Endodermal cell (in vitro differentiated cells): Measurements from ENCODE around the gene AP3S2. TPM values are rescaled to one million over a fixed set of nuclear protein-coding genes. Genes with fewer than 3 reads are reported as not detected.

Experiments
- DNase-seq: peaks from one replicate; pipeline ENCODE4 v3.0.0-alpha.2; 2017
- H3K27ac ChIP-seq: 2 replicates; pipeline ENCODE4 v1.5.1; 2013; ENCODE audit warnings: mild to moderate bottlenecking, low read depth, low read length, moderate library complexity
- H3K27me3 ChIP-seq: 2 replicates; pipeline ENCODE4 v1.6.1; 2013; ENCODE audit warnings: mild to moderate bottlenecking, low read length, moderate library complexity; ENCODE audit not compliant: insufficient read depth, control insufficient read depth, poor library complexity, severe bottlenecking
- H3K36me3 ChIP-seq: 2 replicates; pipeline ENCODE4 v1.7.0; 2013; ENCODE audit warnings: mild to moderate bottlenecking, low read length, moderate library complexity; ENCODE audit not compliant: control insufficient read depth, insufficient read depth
- H3K4me1 ChIP-seq: one replicate; pipeline ENCODE4 v1.7.0; 2013; ENCODE audit warnings: low read length; ENCODE audit not compliant: control insufficient read depth, insufficient read depth
- H3K4me3 ChIP-seq: 2 replicates; pipeline ENCODE4 v1.5.1; 2013; ENCODE audit warnings: mild to moderate bottlenecking, low read length, moderate library complexity
- H3K9ac ChIP-seq: 2 replicates; pipeline ENCODE4 v1.6.1; 2013; ENCODE audit warnings: mild to moderate bottlenecking, low read length, moderate library complexity; ENCODE audit not compliant: poor library complexity, severe bottlenecking; ENCODE audit errors: extremely low read depth
- H3K9me3 ChIP-seq: 2 replicates; pipeline ENCODE4 v1.6.1; 2013; ENCODE audit warnings: mild to moderate bottlenecking, low read length, moderate library complexity; ENCODE audit not compliant: control insufficient read depth
- H3K27ac Mint-ChIP-seq: 2 replicates; pipeline ENCODE4 v1.8.0; 2020; ENCODE audit warnings: mixed read lengths
- H3K27me3 Mint-ChIP-seq: 2 replicates; pipeline ENCODE4 v1.8.0; 2021; ENCODE audit warnings: mild to moderate bottlenecking, mixed read lengths; ENCODE audit not compliant: insufficient read depth
- H3K36me3 Mint-ChIP-seq: 2 replicates; pipeline ENCODE4 v1.8.0; 2020; ENCODE audit warnings: low read depth, mixed read lengths
- H3K4me1 Mint-ChIP-seq: 2 replicates; pipeline ENCODE4 v1.8.0; 2020; ENCODE audit warnings: mixed read lengths
- H3K4me3 Mint-ChIP-seq: 2 replicates; pipeline ENCODE4 v1.8.0; 2020; ENCODE audit warnings: mild to moderate bottlenecking, moderate library complexity, mixed read lengths
- H3K9me3 Mint-ChIP-seq: 2 replicates; pipeline ENCODE4 v1.8.0; 2020; ENCODE audit warnings: mild to moderate bottlenecking, mixed read lengths
- CTCF ChIP-seq: fragments of 200-600 bp; sonication (generic); conservative IDR thresholded peaks from 2 replicates; pipeline ENCODE4 v1.5.0; 2021; ENCODE audit warnings: antibody characterized with exemption, mild to moderate bottlenecking
- WGBS, 2 experiments: methylation state at CpG; one replicate each; pipeline versions ENCODE4 v1.1.5 to v1.1.7; 2013; ENCODE audit warnings: missing lambda C conversion rate in 2 of 2, mixed read lengths in 1 of 2; ENCODE audit not compliant: insufficient coverage in 1 of 2, insufficient read length in 1 of 2; 5-methylcytosine and 5-hydroxymethylcytosine counted together
- total RNA-seq, 2 donors: library from RNA; stranded (reverse); fragmentation: NEBNext Ultra II Directional in 1 of 2; extraction: Animal tissue kit (Norgen Biotek cat#: 25700) in 1 of 2; gene quantifications; 2 replicates in 1 of 2; 3 replicates in 1 of 2; pipeline ENCODE4 v1.2.1, GENCODE V29; 2021

The AP3S2 gene
- total RNA-seq, 2 donors from 2014 or later: 39.5 to 54.4 TPM

- no peak overlapping the region for H3K27ac Mint-ChIP-seq
- Histone ChIP-seq H3K27ac (no peak overlapping the region), H3K4me3 (no peak overlapping the region), H3K9ac (no peak overlapping the region), H3K27me3 (no peaks in the 10 kb centered on the region), H3K36me3 (peaks cover 16% of the 10 kb centered on the region), H3K9me3 (no peaks in the 10 kb centered on the region), H3K4me1 (no peaks in the 10 kb centered on the region)
- H3K4me1 Mint-ChIP-seq: no peaks in the 10 kb centered on the region
- H3K9me3 Mint-ChIP-seq: no peaks in the 10 kb centered on the region
- no peaks in the 10 kb centered on the region for H3K27me3 Mint-ChIP-seq
- no peak for TF ChIP-seq CTCF
- peaks cover 20% of the 10 kb centered on the region for H3K36me3 Mint-ChIP-seq
- 77 to 86% methylated on average over 8 of the region's 8 CpGs for WGBS, 2 experiments
- no peak for DNase-seq
- H3K4me3 Mint-ChIP-seq: no peak overlapping the region
These were observed 64.6 kb downstream of the AP3S2 start for GRCh38 chr15:89829161-89829560.

GRCh38 chr15:89828281-89829145 is 65.3 kb downstream of the AP3S2 start:
- no peaks in the 10 kb centered on the region for H3K27me3 ChIP-seq
- H3K4me1 Mint-ChIP-seq: no peaks in the 10 kb centered on the region
- H3K4me1 ChIP-seq: no peaks in the 10 kb centered on the region
- no peaks in the 10 kb centered on the region for H3K9me3 ChIP-seq
- no peak for DNase-seq
- peaks cover 14% of the 10 kb centered on the region for H3K36me3 Mint-ChIP-seq
- no peak overlapping the region for H3K4me3 ChIP-seq
- no peak overlapping the region for H3K4me3 Mint-ChIP-seq
- no peak for TF ChIP-seq CTCF
- H3K9me3 Mint-ChIP-seq: no peaks in the 10 kb centered on the region
- 78 to 80% methylated on average over 6 to 13 of the region's 17 CpGs for WGBS, 2 experiments
- H3K36me3 ChIP-seq: peaks cover 9% of the 10 kb centered on the region
- H3K9ac ChIP-seq: no peak overlapping the region
- H3K27ac ChIP-seq: peak overlapping the region; percentile 36
- no peaks in the 10 kb centered on the region for H3K27me3 Mint-ChIP-seq
- no peak overlapping the region for H3K27ac Mint-ChIP-seq

GRCh38 chr15:89827829-89828228 is 66.0 kb downstream of the AP3S2 start:
- no peaks in the 10 kb centered on the region for H3K9me3 Mint-ChIP-seq
- no peaks in the 10 kb centered on the region for H3K27me3 Mint-ChIP-seq
- H3K9me3 ChIP-seq: no peaks in the 10 kb centered on the region
- H3K4me1 ChIP-seq: no peaks in the 10 kb centered on the region
- no peaks in the 10 kb centered on the region for H3K4me1 Mint-ChIP-seq
- H3K27ac Mint-ChIP-seq: no peak overlapping the region
- H3K4me3 Mint-ChIP-seq: no peak overlapping the region
- no peak overlapping the region for H3K9ac ChIP-seq
- H3K36me3 ChIP-seq: peaks cover 2% of the 10 kb centered on the region
- no peak for DNase-seq
- H3K27ac ChIP-seq: no peak overlapping the region
- TF ChIP-seq CTCF: no peak
- H3K27me3 ChIP-seq: no peaks in the 10 kb centered on the region
- H3K4me3 ChIP-seq: no peak overlapping the region
- H3K36me3 Mint-ChIP-seq: peaks cover 7% of the 10 kb centered on the region
- 93 to 94% methylated on average over 2 to 4 of the region's 4 CpGs for WGBS, 2 experiments
